HG02759 (cell line): ENCODE data around the gene EFHD2.
"Not testable (repeated sequence)": the region's sequence is repeated elsewhere in the genome, so short reads cannot be mapped to it uniquely, and the experiment has no call there.

Source experiments
- ATAC-seq: cut with Tn5 transposase; IDR thresholded peaks from one replicate; pipeline ENCODE4 v1.9.1; 2021; ENCODE audit warnings: mild to moderate bottlenecking, moderate library complexity; ENCODE audit not compliant: unreplicated experiment

The EFHD2 gene

GRCh38 chr1:15409388-15410222 lies at the start of gene EFHD2:
Gene EFHD2 (plus strand): TSS chr1:15409888. CDS start chr1:15409972, 84 bp downstream.
- peak; percentile 82 for ATAC-seq

GRCh38 chr1:15360700-15361099 lies 49.0 kb upstream of the EFHD2 start:
- ATAC-seq = no peak

GRCh38 chr1:15362096-15362736 lies 47.5 kb upstream of the EFHD2 start:
- no peak for ATAC-seq

- ATAC-seq = no peak
Observed at GRCh38 chr1:15362737-15363128, 47.0 kb upstream of the EFHD2 start.

- no peak for ATAC-seq
Observed at GRCh38 chr1:15364740-15365139, 44.9 kb upstream of the EFHD2 start.

GRCh38 chr1:15368888-15369287 lies 40.8 kb upstream of the EFHD2 start:
- no peak for ATAC-seq

- no peak for ATAC-seq
Observed at GRCh38 chr1:15370268-15370667, 39.4 kb upstream of the EFHD2 start.

GRCh38 chr1:15370781-15371520 lies 38.7 kb upstream of the EFHD2 start:
- no peak for ATAC-seq

- ATAC-seq = no peak
Observed at GRCh38 chr1:15371610-15372545, 37.8 kb upstream of the EFHD2 start.

GRCh38 chr1:15378729-15379128 lies 31.0 kb upstream of the EFHD2 start:
- no peak for ATAC-seq

- not testable (repeated sequence) for ATAC-seq
Observed at GRCh38 chr1:15379151-15379550, 30.5 kb upstream of the EFHD2 start.

GRCh38 chr1:15380601-15381508 lies 28.8 kb upstream of the EFHD2 start:
- ATAC-seq = no peak

- no peak for ATAC-seq
Observed at GRCh38 chr1:15381805-15382204, 27.9 kb upstream of the EFHD2 start.

GRCh38 chr1:15382601-15383518 lies 26.8 kb upstream of the EFHD2 start:
- ATAC-seq = no peak

- ATAC-seq = no peak
Observed at GRCh38 chr1:15383810-15384209, 25.9 kb upstream of the EFHD2 start.

- ATAC-seq = peak; percentile 57
Observed at GRCh38 chr1:15384301-15384901, 25.3 kb upstream of the EFHD2 start.

GRCh38 chr1:15385420-15385819 lies 24.3 kb upstream of the EFHD2 start:
- ATAC-seq = no peak

- no peak for ATAC-seq
Observed at GRCh38 chr1:15386164-15386749, 23.4 kb upstream of the EFHD2 start.
